ENCODE data around the gene MBD2. TPM values are rescaled to one million over a fixed set of nuclear protein-coding genes. Genes with fewer than 3 reads are reported as not detected.

The MBD2 gene
- total and polyA plus RNA-seq, 2 of the 8 experiments (the other 6 are each of a cell fraction or from before 2014, with no cell fraction given), result 36.2 to 52.7 TPM

GRCh38 chr18:54223568-54224241, 764 bp downstream of the MBD2 start:
- CTCF ChIA-PET (ENCODE audit: partially characterized antibody), result interaction anchor here (0.6 to 2.0 kb wide), 9 partner anchors 9 to 134 kb away, joined by 3 to 15 read pairs (median 4); partner anchors contain the start of genes C18orf54, POLI and STARD6
- Histone ChIP-seq H2AK5ac (ENCODE audit: low read depth, low read length) (no peak overlapping the region), H3K9ac (replicated peaks in 1 of 4; ENCODE audit: extremely low read depth in 1 of 4, low read depth in 3 of 4, low read length in 3 of 4) (peak overlapping the region in 3 of 4 experiments; percentile 27 to 98 (median 72); a peak in 5 of 7 replicates), H3K14ac (ENCODE audit: insufficient read length) (no peak overlapping the region), H3K4me3 (ENCODE audit: extremely low read depth in 1 of 4, insufficient read depth in 2 of 4, low read depth in 3 of 4, low read length in 4 of 4) (peak overlapping the region; percentile 69 to 74 (median 71)), H3K79me2 (ENCODE audit: control insufficient read depth in 1 of 2, insufficient read depth in 2 of 2, low read length in 2 of 2) (peaks cover 38 to 51% of the 10 kb centered on the region in 2 experiments), H3K79me1 (ENCODE audit: low read depth, low read length) (no peaks in the 10 kb centered on the region; the same call in 1 of the 2 replicates), H3K27me3 (replicated peaks in 1 of 4; ENCODE audit: control insufficient read depth in 3 of 4, extremely low read depth in 1 of 4, insufficient read depth in 3 of 4, low read length in 3 of 4) (no peaks in the 10 kb centered on the region), H3K23ac (ENCODE audit: insufficient read length) (no peak overlapping the region), H2AFZ (ENCODE audit: low read length) (no peak overlapping the region), H3K23me2 (ENCODE audit: low read depth, low read length) (no peaks in the 10 kb centered on the region), H4K91ac (replicated peaks; ENCODE audit: insufficient read length, low read length) (no peak overlapping the region), H3K4me1 (replicated peaks in 1 of 4; ENCODE audit: control insufficient read depth in 3 of 4, insufficient read depth in 4 of 4, low read length in 3 of 4) (peaks cover 3 to 10% (median 5%) of the 10 kb centered on the region in 4 experiments), H3K9me3 (ENCODE audit: insufficient read depth in 2 of 2, low read depth in 1 of 2, low read length in 1 of 2) (no peaks in the 10 kb centered on the region), H3K4me2 (ENCODE audit: insufficient read depth in 1 of 2, low read depth in 2 of 2, low read length in 2 of 2) (peak overlapping the region; percentile 85 to 94), H4K20me1 (replicated peaks in 1 of 2; ENCODE audit: control insufficient read depth in 1 of 2, insufficient read depth in 2 of 2, low read length in 2 of 2) (peaks cover 9 to 10% of the 10 kb centered on the region in 2 experiments), H2BK5ac (ENCODE audit: low read depth, low read length) (no peak overlapping the region), H3K4ac (replicated peaks; ENCODE audit: insufficient read length, low read depth, low read length) (no peak overlapping the region), H2BK20ac (ENCODE audit: low read length) (no peak overlapping the region), H4K5ac (ENCODE audit: insufficient read length, low read depth, low read length) (no peak overlapping the region), H3K56ac (replicated peaks; ENCODE audit: insufficient read length, low read depth, low read length) (no peak overlapping the region), H3K36me3 (ENCODE audit: control insufficient read depth in 2 of 4, insufficient read depth in 4 of 4, low read length in 3 of 4) (peaks cover 0 to 3% (median 0%) of the 10 kb centered on the region in 4 experiments; a peak in 2 of 8 replicates), H2BK15ac (ENCODE audit: low read length) (no peak overlapping the region), H3K18ac (ENCODE audit: extremely low read depth, low read length) (no peak overlapping the region), H4K8ac (ENCODE audit: extremely low read depth, insufficient read depth, low read length) (peak overlapping the region; percentile 65; the same call in 1 of the 2 replicates), H3K27ac (ENCODE audit: low read depth, low read length) (no peak overlapping the region), H2BK120ac (replicated peaks; ENCODE audit: low read depth, low read length) (no peak overlapping the region), H2BK12ac (ENCODE audit: low read depth, low read length) (no peak overlapping the region)
- FAIRE-seq, result no peak
- TF ChIP-seq BRCA1 (IDR thresholded peaks at IDR 0.05; ENCODE audit: low read depth, low read length) (no peak), SIN3A (conservative IDR thresholded peaks at IDR 0.05 in 1 of 2, IDR thresholded peaks at IDR 0.05 in 1 of 2; ENCODE audit: low read depth in 1 of 2, low read length in 2 of 2) (0 out of 4 replicates have a peak, but pooled peaks of 1 of the 2 experiments have one; percentile 11), KDM4A (IDR thresholded peaks at IDR 0.05; ENCODE audit: low read depth, low read length, severe bottlenecking) (peak; percentile 19), RXRA (IDR thresholded peaks at IDR 0.05; ENCODE audit: insufficient read depth, low read depth, low read length) (peak; percentile 8; the same call in 1 of the 2 replicates), TAF7 (optimal IDR thresholded peaks at IDR 0.05; ENCODE audit: borderline replicate concordance, low read depth, low read length) (no peak), CREB1 (IDR thresholded peaks at IDR 0.05) (no peak)
- DNase-seq (ENCODE audit: low read depth in 1 of 2, low spot score in 2 of 2), result peak in 1 of 2 experiments; percentile 53
- POLR2A ChIA-PET (ENCODE audit: partially characterized antibody), result interaction anchor here (0.8 to 1.7 kb wide), 8 partner anchors 12 to 306 kb away, joined by 3 to 17 read pairs (median 4); partner anchors contain the start of gene POLI
- 9% methylated on average over 11 of the region's 39 CpGs; no CpG with 5 or more reads in 1 of the 2 experiments for WGBS, 2 experiments (ENCODE audit: extremely low coverage in 1 of 2, insufficient coverage in 1 of 2, insufficient read length in 1 of 2, insufficient replicate concordance in 2 of 2, low coverage in 1 of 2, low lambda C conversion rate in 2 of 2, missing lambda C conversion rate in 1 of 2)

Data from H1 (cell line).